RWPE2 (cell line): ENCODE measurements around the gene PTK6.

ENCODE experiments used
- ATAC-seq: fragments of 200-7000 bp; cut with Tn5 transposase; 3 replicates; pipeline ENCODE4 v1.9.1; 2021; ENCODE audit warnings: low read depth
- DNase-seq: peaks from one replicate; pipeline ENCODE4 v3.0.0-alpha.2; 2020; ENCODE audit warnings: low spot score
- H3K27ac ChIP-seq: fragments of 450-650 bp; 2 replicates; pipeline ENCODE4 v1.5.1; 2017; ENCODE audit warnings: mild to moderate bottlenecking; ENCODE audit not compliant: poor library complexity, severe bottlenecking
- H3K27me3 ChIP-seq: fragments of 250-450 bp; sonication (Bioruptor Pico); 2 replicates; pipeline ENCODE4 v1.5.1; 2021; ENCODE audit warnings: mild to moderate bottlenecking, moderate library complexity; ENCODE audit not compliant: insufficient read depth, poor library complexity, severe bottlenecking
- H3K36me3 ChIP-seq: fragments of 250-450 bp; sonication (Bioruptor Pico); 2 replicates; pipeline ENCODE4 v1.5.1; 2020; ENCODE audit warnings: low read depth, mild to moderate bottlenecking, moderate library complexity
- H3K4me1 ChIP-seq: fragments of 250-450 bp; sonication (Bioruptor Pico); 2 replicates; pipeline ENCODE4 v1.5.1; 2021; ENCODE audit warnings: mild to moderate bottlenecking, moderate library complexity; ENCODE audit not compliant: insufficient read depth, poor library complexity, severe bottlenecking
- H3K4me3 ChIP-seq: fragments of 250-450 bp; sonication (Bioruptor Pico); 2 replicates; pipeline ENCODE4 v1.5.1; 2021; ENCODE audit warnings: mild to moderate bottlenecking, moderate library complexity; ENCODE audit not compliant: severe bottlenecking
- H3K9me3 ChIP-seq: fragments of 250-450 bp; sonication (Bioruptor Pico); 2 replicates; pipeline ENCODE4 v1.5.1; 2021; ENCODE audit warnings: mild to moderate bottlenecking, moderate library complexity; ENCODE audit not compliant: severe bottlenecking
- TF ChIP-seq, protein P1 (sequence below): fragments of 450-650 bp; IDR thresholded peaks from one replicate; pipeline ENCODE4 v1.5.1; 2017; ENCODE audit warnings: mild to moderate bottlenecking, moderate library complexity; ENCODE audit not compliant: poor library complexity, severe bottlenecking

The PTK6 gene

DNA sequence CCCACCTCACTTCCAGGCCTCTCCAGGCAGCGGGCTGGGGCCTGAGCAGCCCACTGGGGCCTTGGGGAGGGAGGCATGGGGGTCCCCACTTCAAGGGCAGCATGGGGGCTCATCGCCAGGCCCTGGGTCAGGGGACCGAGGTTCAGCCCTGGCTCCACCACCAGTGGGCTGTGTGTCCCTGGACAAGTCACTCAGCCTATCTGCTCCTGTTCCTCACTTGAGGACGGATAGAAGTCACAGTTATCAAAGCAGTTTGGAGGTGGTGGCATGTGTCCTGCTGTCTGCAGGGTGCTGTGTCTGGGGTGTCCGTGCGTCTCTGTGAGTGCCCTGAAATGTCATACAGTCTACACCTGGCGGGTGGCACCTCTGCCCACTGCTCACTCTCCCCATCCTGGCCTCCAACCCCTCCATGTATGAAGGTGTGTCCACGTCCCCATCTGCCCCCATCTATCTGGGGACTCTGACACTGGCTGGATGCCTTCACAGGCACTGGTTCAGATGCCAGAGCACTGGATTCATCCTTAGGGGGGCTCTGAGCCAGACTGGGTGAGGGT is 41.9 kb downstream of the PTK6 start:
- TF ChIP-seq, protein P1, sequence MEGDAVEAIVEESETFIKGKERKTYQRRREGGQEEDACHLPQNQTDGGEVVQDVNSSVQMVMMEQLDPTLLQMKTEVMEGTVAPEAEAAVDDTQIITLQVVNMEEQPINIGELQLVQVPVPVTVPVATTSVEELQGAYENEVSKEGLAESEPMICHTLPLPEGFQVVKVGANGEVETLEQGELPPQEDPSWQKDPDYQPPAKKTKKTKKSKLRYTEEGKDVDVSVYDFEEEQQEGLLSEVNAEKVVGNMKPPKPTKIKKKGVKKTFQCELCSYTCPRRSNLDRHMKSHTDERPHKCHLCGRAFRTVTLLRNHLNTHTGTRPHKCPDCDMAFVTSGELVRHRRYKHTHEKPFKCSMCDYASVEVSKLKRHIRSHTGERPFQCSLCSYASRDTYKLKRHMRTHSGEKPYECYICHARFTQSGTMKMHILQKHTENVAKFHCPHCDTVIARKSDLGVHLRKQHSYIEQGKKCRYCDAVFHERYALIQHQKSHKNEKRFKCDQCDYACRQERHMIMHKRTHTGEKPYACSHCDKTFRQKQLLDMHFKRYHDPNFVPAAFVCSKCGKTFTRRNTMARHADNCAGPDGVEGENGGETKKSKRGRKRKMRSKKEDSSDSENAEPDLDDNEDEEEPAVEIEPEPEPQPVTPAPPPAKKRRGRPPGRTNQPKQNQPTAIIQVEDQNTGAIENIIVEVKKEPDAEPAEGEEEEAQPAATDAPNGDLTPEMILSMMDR = no peak
- no peaks in the 10 kb centered on the region for H3K9me3 ChIP-seq
- DNase-seq = no peak
- no peak overlapping the region for H3K27ac ChIP-seq
- H3K4me3 ChIP-seq = no peak overlapping the region
- ATAC-seq = no peak
- H3K4me1 ChIP-seq = no peaks in the 10 kb centered on the region
- no peaks in the 10 kb centered on the region for H3K36me3 ChIP-seq
- peaks cover 25% of the 10 kb centered on the region for H3K27me3 ChIP-seq

DNA sequence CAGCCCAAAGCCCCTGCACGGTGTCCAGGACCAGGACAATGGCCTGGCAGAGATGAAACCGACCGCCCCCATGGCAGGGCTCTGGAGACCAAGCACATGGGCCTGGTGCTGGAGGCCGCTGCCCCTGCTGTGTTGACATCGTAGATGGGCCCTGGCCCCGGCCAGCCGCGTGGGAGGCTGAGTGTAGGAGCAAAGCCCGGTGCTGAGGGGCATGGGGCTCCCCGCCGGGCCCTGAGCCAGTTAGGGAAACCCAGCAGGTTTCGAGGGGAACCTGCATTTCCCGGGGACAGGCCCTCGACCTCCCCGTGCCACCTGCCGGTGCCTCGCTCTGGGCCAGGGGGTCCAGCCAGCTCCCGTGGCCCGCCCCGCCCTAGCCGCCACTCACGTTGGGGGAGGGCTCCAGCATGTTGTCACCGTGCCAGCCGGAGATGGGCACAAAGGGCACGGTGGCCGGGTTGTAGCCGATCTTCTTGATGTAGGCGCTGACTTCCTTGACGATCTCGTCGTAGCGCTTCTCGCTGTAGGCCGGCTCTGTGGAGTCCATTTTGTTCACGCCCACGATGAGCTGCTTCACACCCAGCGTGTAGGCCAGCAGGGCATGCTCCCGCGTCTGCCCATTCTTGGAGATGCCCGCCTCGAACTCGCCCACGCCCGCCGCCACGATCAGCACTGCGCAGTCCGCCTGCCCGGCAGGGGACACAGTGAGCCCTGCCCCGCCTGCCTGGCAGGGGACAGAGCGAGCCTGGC is 42.6 kb downstream of the PTK6 start:
- Histone ChIP-seq H3K27ac (no peak overlapping the region), H3K36me3 (no peaks in the 10 kb centered on the region), H3K27me3 (peaks cover 25% of the 10 kb centered on the region), H3K9me3 (no peaks in the 10 kb centered on the region), H3K4me1 (no peaks in the 10 kb centered on the region), H3K4me3 (no peak overlapping the region)
- DNase-seq (no peak), ATAC-seq (no peak)
- TF ChIP-seq, protein P1 = no peak

DNA sequence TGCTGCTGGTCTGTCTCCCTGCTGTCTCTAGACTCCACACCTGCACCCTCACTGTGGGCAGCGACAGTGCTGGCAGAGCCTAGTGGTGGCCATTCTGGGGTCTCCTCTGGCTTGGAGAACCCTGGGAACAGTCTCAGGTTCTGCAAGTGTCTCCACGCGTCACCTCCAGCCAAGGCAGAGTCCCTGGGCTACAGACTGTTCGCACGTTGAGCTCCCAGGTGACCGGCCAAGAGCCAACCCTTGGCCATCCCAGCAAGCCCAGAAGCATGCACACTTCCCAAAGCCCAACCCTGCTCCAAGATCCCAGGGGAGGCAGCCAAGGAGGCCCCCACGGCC is 43.1 kb downstream of the PTK6 start:
- ATAC-seq = no peak; the same call in 2 of the 3 replicates
- Histone ChIP-seq H3K27me3 (peaks cover 26% of the 10 kb centered on the region), H3K9me3 (no peaks in the 10 kb centered on the region), H3K27ac (no peak overlapping the region), H3K4me1 (no peaks in the 10 kb centered on the region), H3K4me3 (no peak overlapping the region), H3K36me3 (no peaks in the 10 kb centered on the region)
- TF ChIP-seq, protein P1 = no peak
- DNase-seq = no peak

DNA sequence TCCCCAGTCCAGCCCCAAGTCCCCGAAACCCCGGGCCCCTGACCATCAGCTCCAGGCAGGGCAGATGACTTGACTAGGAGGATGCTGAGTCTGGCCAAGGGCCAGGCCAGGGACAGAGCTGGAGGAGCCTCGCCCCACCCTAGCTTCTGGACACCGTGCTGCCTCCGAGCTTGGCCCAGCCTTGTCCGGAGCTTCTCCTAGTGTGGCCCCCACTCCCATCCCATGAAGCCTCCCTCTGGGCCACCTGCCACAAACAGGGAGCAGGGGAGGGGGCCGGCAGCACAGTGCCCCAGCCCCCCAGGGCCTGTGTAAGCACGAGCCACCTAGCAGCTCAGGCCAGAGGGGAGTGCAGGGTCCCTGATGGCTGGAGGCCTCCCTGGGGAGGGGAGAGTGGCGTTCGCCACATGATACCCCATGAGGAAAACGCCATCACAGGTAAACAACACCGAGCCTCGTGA is 43.6 kb downstream of the PTK6 start:
- H3K27me3 ChIP-seq = peaks cover 31% of the 10 kb centered on the region
- DNase-seq = no peak
- TF ChIP-seq, protein P1 = no peak
- no peak overlapping the region for H3K27ac ChIP-seq
- no peaks in the 10 kb centered on the region for H3K4me1 ChIP-seq
- no peaks in the 10 kb centered on the region for H3K9me3 ChIP-seq
- H3K36me3 ChIP-seq = no peaks in the 10 kb centered on the region
- ATAC-seq = no peak; the same call in 2 of the 3 replicates
- no peak overlapping the region for H3K4me3 ChIP-seq

DNA sequence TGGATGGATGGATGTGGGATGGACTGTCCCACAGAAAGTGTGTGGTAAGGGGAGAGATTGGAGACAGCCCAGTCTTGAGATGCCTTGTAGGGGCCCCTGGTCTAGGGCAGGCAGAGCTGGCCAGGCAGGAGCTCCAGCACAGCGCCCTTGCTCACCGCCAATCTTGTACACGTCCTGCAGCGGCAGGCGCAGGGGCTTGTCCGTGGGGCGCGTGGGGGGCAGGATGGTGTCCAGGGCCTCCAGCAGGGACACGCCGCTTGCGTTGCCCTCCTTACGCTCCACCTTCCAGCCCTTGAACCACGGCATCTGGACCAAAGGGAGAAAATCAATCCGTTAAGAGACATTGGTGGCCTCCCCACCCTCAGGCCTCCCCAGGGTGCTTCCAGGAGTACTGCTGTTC is 44.2 kb downstream of the PTK6 start:
- no peaks in the 10 kb centered on the region for H3K4me1 ChIP-seq
- peaks cover 28% of the 10 kb centered on the region for H3K27me3 ChIP-seq
- DNase-seq = no peak
- H3K27ac ChIP-seq = no peak overlapping the region
- TF ChIP-seq, protein P1 = no peak
- no peak for ATAC-seq
- no peaks in the 10 kb centered on the region for H3K9me3 ChIP-seq
- no peak overlapping the region for H3K4me3 ChIP-seq
- H3K36me3 ChIP-seq = no peaks in the 10 kb centered on the region
